GM23338 (cell line): ENCODE measurements around the gene CEP19. TPM values are rescaled to one million over a fixed set of nuclear protein-coding genes. Genes with fewer than 3 reads are reported as not detected.

Experiments used
- ATAC-seq: fragments of 200-7000 bp; cut with Tn5 transposase; 3 replicates; pipeline ENCODE4 v1.9.1; 2020
- DNase-seq: peaks from one replicate; pipeline ENCODE4 v3.0.0-alpha.2; 2015; ENCODE audit warnings: low spot score
- H2AFZ ChIP-seq: fragments of 200-600 bp; sonication (generic); 2 replicates; pipeline ENCODE4 v1.8.0; 2016; ENCODE audit warnings: antibody characterized with exemption, mild to moderate bottlenecking, moderate library complexity
- H3F3A ChIP-seq: fragments of 200-600 bp; sonication (generic); replicated peaks from 2 replicates; pipeline ENCODE4 v1.8.0; 2017; ENCODE audit warnings: antibody characterized with exemption, mixed run types, low read depth
- H3K27ac ChIP-seq: fragments of 200-600 bp; sonication (generic); 2 replicates; pipeline ENCODE4 v1.6.1; 2016; ENCODE audit warnings: low read depth
- H3K27me3 ChIP-seq: fragments of 200-600 bp; sonication (generic); 2 replicates; pipeline ENCODE4 v1.8.0; 2016; ENCODE audit warnings: mild to moderate bottlenecking, mixed run types, moderate library complexity; ENCODE audit not compliant: insufficient read depth
- H3K36me3 ChIP-seq: fragments of 200-600 bp; sonication (generic); 2 replicates; pipeline ENCODE4 v1.8.0; 2016; ENCODE audit warnings: mild to moderate bottlenecking; ENCODE audit not compliant: insufficient read depth
- H3K4me1 ChIP-seq: fragments of 200-600 bp; sonication (generic); 2 replicates; pipeline ENCODE4 v1.8.0; 2016; ENCODE audit warnings: mild to moderate bottlenecking, moderate library complexity; ENCODE audit not compliant: insufficient read depth
- H3K4me2 ChIP-seq: fragments of 200-600 bp; sonication (generic); 2 replicates; pipeline ENCODE4 v1.7.1; 2017; ENCODE audit warnings: mixed run types
- H3K4me3 ChIP-seq: fragments of 200-600 bp; sonication (generic); 2 replicates; pipeline ENCODE4 v1.6.1; 2016; ENCODE audit warnings: mixed run types
- H3K79me2 ChIP-seq: fragments of 200-600 bp; sonication (generic); replicated peaks from 2 replicates; pipeline ENCODE4 v1.8.0; 2017; ENCODE audit warnings: mild to moderate bottlenecking; ENCODE audit not compliant: insufficient read depth
- H3K9me2 ChIP-seq: fragments of 200-600 bp; sonication (generic); 2 replicates; pipeline ENCODE4 v1.8.0; 2017; ENCODE audit not compliant: insufficient read depth
- H4K20me1 ChIP-seq: fragments of 200-600 bp; sonication (generic); replicated peaks from 2 replicates; pipeline ENCODE4 v1.8.0; 2017; ENCODE audit warnings: mild to moderate bottlenecking; ENCODE audit not compliant: insufficient read depth
- H3K27ac Mint-ChIP-seq: 2 replicates; pipeline ENCODE4 v1.8.0; 2020; ENCODE audit warnings: inconsistent platforms, mild to moderate bottlenecking, moderate library complexity, mixed read lengths
- H3K27me3 Mint-ChIP-seq: 3 replicates; pipeline ENCODE4 v1.8.0; 2022; ENCODE audit warnings: low read depth, mild to moderate bottlenecking, moderate library complexity, mixed read lengths, inconsistent platforms; ENCODE audit not compliant: insufficient read depth, poor library complexity
- H3K36me3 Mint-ChIP-seq: 3 replicates; pipeline ENCODE4 v1.8.0; 2021; ENCODE audit warnings: low read depth, mild to moderate bottlenecking, inconsistent platforms, moderate library complexity, mixed read lengths
- H3K4me1 Mint-ChIP-seq: 3 replicates; pipeline ENCODE4 v1.8.0; 2020; ENCODE audit warnings: mild to moderate bottlenecking, inconsistent platforms, mixed read lengths
- H3K4me3 Mint-ChIP-seq: 3 replicates; pipeline ENCODE4 v1.8.0; 2021; ENCODE audit warnings: moderate library complexity, mild to moderate bottlenecking, inconsistent platforms, mixed read lengths
- H3K9me3 Mint-ChIP-seq: 3 replicates; pipeline ENCODE4 v1.8.0; 2020; ENCODE audit warnings: moderate library complexity, mild to moderate bottlenecking, inconsistent platforms, mixed read lengths
- CREB1 ChIP-seq: fragments of 250-450 bp; sonication (Bioruptor Pico); IDR thresholded peaks from 2 replicates; pipeline ENCODE4 v1.5.0; 2020; ENCODE audit warnings: low read depth, mild to moderate bottlenecking, moderate library complexity
- EZH2 ChIP-seq: fragments of 200-600 bp; sonication (generic); IDR thresholded peaks from one replicate; pipeline ENCODE4 v1.8.0; 2017; ENCODE audit warnings: antibody characterized with exemption, mild to moderate bottlenecking, low read depth; ENCODE audit not compliant: unreplicated experiment
- EZH2phosphoT487 ChIP-seq: fragments of 200-600 bp; sonication (generic); IDR thresholded peaks from one replicate; pipeline ENCODE4 v1.8.1; 2018; ENCODE audit warnings: antibody characterized with exemption; ENCODE audit not compliant: unreplicated experiment
- NANOG ChIP-seq: IDR thresholded peaks from 2 replicates; pipeline ENCODE4 v1.6.1; 2016; ENCODE audit warnings: antibody characterized with exemption, borderline replicate concordance
- REST ChIP-seq: IDR thresholded peaks from one replicate; pipeline ENCODE4 v1.6.1; 2018; ENCODE audit warnings: antibody characterized with exemption; ENCODE audit not compliant: unreplicated experiment
- STAT1 ChIP-seq: IDR thresholded peaks from one replicate; pipeline ENCODE4 v1.6.1; 2016; ENCODE audit warnings: antibody characterized with exemption; ENCODE audit not compliant: unreplicated experiment
- ZNF114 ChIP-seq: fragments of 250-450 bp; sonication (Bioruptor Pico); IDR thresholded peaks from 2 replicates; pipeline ENCODE4 v1.5.0; 2020; ENCODE audit warnings: mild to moderate bottlenecking, moderate library complexity
- ZNF331 ChIP-seq: fragments of 250-450 bp; sonication (Bioruptor Pico); IDR thresholded peaks from 2 replicates; pipeline ENCODE4 v1.5.0; 2020; ENCODE audit warnings: low read depth, mild to moderate bottlenecking, moderate library complexity
- polyA plus RNA-seq: library from polyadenylated mRNA; unstranded; fragments of >200 nt; fragmentation: Nextera tagmentation; extraction: Ambion mirVana; gene quantifications from 2 replicates; pipeline ENCODE4 v1.2.1, GENCODE V29; 2016
- total RNA-seq: library from RNA; depleted of rRNA; stranded (reverse); fragments of >200 nt; shearing (Covaris generic); gene quantifications from 2 replicates; pipeline ENCODE4 v1.2.3, GENCODE V29; 2014
- TF ChIP-seq, protein P1 (sequence below), 2 experiments: fragments of 200-600 bp in 1 of 2; sonication (generic) in 1 of 2; conservative IDR thresholded peaks; 2 replicates each; pipeline versions ENCODE4 v1.5.1 to v1.6.1; 2016 to 2017; ENCODE audit warnings: antibody characterized with exemption in 2 of 2, low read depth in 2 of 2, mild to moderate bottlenecking in 2 of 2, moderate library complexity in 1 of 2
- TF ChIP-seq, protein P2 (sequence below): IDR thresholded peaks from 2 replicates; pipeline ENCODE4 v1.6.1; 2016; ENCODE audit warnings: antibody characterized with exemption

Gene CEP19
- total and polyA plus RNA-seq, 2 experiments from 2014 or later, result 1.6 to 2.5 TPM

- H3K27me3 Mint-ChIP-seq, result peaks cover 7% of the 10 kb centered on the region
- no peak overlapping the region for H3K4me3 ChIP-seq
- H3K4me1 Mint-ChIP-seq, result peaks cover 25% of the 10 kb centered on the region
- H3K9me3 Mint-ChIP-seq, result no peaks in the 10 kb centered on the region
- peak overlapping the region; percentile 77 for H2AFZ ChIP-seq
- H3K36me3 ChIP-seq, result no peaks in the 10 kb centered on the region
- no peaks in the 10 kb centered on the region for H3K9me2 ChIP-seq
- peaks cover 6% of the 10 kb centered on the region for H3K4me1 ChIP-seq
- H3K27ac ChIP-seq, result peak overlapping the region; percentile 81
- ATAC-seq (peak; percentile 90), DNase-seq (peak; percentile 83)
- H4K20me1 ChIP-seq, result no peaks in the 10 kb centered on the region
- TF ChIP-seq, protein P1, sequence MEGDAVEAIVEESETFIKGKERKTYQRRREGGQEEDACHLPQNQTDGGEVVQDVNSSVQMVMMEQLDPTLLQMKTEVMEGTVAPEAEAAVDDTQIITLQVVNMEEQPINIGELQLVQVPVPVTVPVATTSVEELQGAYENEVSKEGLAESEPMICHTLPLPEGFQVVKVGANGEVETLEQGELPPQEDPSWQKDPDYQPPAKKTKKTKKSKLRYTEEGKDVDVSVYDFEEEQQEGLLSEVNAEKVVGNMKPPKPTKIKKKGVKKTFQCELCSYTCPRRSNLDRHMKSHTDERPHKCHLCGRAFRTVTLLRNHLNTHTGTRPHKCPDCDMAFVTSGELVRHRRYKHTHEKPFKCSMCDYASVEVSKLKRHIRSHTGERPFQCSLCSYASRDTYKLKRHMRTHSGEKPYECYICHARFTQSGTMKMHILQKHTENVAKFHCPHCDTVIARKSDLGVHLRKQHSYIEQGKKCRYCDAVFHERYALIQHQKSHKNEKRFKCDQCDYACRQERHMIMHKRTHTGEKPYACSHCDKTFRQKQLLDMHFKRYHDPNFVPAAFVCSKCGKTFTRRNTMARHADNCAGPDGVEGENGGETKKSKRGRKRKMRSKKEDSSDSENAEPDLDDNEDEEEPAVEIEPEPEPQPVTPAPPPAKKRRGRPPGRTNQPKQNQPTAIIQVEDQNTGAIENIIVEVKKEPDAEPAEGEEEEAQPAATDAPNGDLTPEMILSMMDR (conservative IDR thresholded peaks at IDR 0.05; ENCODE audit: low read depth in 2 of 2), result no peak
- no peak for TF ChIP-seq ZNF114 (CRISPR knock-in tag)
- 0 out of 2 replicates have a peak, but pooled peaks have one; percentile 29 for TF ChIP-seq CREB1 (CRISPR knock-in tag)
- no peaks in the 10 kb centered on the region for H3K27me3 ChIP-seq
- peaks cover 7% of the 10 kb centered on the region for H3F3A ChIP-seq
- H3K36me3 Mint-ChIP-seq, result peaks cover 3% of the 10 kb centered on the region; the same call in 2 of the 3 replicates
- peak overlapping the region; percentile 49; the same call in 1 of the 2 replicates for H3K4me2 ChIP-seq
- peak overlapping the region; percentile 84 for H3K27ac Mint-ChIP-seq
- H3K4me3 Mint-ChIP-seq, result peak overlapping the region; percentile 7; the same call in 2 of the 3 replicates
- no peaks in the 10 kb centered on the region for H3K79me2 ChIP-seq
Observed at GRCh38 chr3:196666001-196666867, 45.8 kb downstream of the CEP19 start.

DNA sequence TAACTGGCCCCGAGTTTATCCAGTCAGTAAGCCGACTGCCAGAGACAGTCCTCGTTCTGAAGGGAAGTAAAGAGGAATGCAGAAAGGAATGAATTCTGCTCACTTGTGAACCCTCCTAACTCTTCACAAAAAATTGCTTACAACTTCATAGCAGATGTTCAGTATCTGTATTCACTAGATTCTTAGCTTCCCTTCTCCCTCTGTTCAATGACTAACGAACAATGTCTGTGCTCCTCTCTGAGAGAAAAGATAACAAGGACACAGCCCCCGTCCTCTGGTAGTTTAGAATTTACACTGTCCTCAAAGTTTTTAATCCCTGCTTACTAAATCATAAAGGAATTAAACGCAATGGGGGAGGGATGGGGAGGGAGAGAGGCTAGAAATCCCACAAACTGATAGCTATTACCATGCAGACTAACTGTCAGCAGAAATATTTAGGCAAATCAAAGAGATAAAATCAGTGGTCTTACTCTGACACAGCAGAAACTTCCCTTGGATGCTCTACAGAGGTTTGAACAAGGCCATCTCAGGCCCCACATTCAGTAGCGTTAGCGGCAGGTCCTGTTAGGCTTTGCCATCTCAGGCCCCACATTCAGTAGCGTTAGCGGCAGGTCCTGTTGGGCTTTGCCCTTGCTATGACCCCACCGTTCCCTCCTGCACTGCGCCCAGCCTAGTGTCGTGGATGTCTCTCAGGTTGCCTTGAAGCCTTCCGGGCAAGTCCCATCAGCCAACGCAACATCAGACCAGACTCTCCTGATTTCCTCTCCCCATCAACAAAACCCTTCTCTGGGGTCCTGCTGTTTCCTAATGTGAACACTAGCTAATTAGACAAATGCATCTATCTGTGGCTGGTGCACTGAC, 49.1 kb downstream of the CEP19 start:
- no peaks in the 10 kb centered on the region for H3K36me3 ChIP-seq
- H3F3A ChIP-seq, result peaks cover 7% of the 10 kb centered on the region
- H2AFZ ChIP-seq, result no peak overlapping the region
- no peak overlapping the region for H3K4me3 Mint-ChIP-seq
- H3K9me2 ChIP-seq, result no peaks in the 10 kb centered on the region
- peaks cover 19% of the 10 kb centered on the region for H3K4me1 Mint-ChIP-seq
- no peak overlapping the region for H3K4me2 ChIP-seq
- no peaks in the 10 kb centered on the region for H4K20me1 ChIP-seq
- H3K79me2 ChIP-seq, result no peaks in the 10 kb centered on the region
- no peaks in the 10 kb centered on the region for H3K9me3 Mint-ChIP-seq
- ATAC-seq (no peak), DNase-seq (no peak)
- H3K27ac ChIP-seq, result no peak overlapping the region
- H3K27me3 Mint-ChIP-seq, result peaks cover 9% of the 10 kb centered on the region
- H3K27ac Mint-ChIP-seq, result no peak overlapping the region
- H3K4me1 ChIP-seq, result peaks cover 6% of the 10 kb centered on the region
- no peak overlapping the region for H3K4me3 ChIP-seq
- H3K36me3 Mint-ChIP-seq, result peaks cover 9% of the 10 kb centered on the region; the same call in 2 of the 3 replicates
- H3K27me3 ChIP-seq, result no peaks in the 10 kb centered on the region
- TF ChIP-seq REST, result no peak
- TF ChIP-seq, protein P1 (conservative IDR thresholded peaks at IDR 0.05; ENCODE audit: low read depth in 2 of 2), result no peak
- TF ChIP-seq NANOG, result no peak
- TF ChIP-seq CREB1 (CRISPR knock-in tag), result no peak
- TF ChIP-seq, protein P2, sequence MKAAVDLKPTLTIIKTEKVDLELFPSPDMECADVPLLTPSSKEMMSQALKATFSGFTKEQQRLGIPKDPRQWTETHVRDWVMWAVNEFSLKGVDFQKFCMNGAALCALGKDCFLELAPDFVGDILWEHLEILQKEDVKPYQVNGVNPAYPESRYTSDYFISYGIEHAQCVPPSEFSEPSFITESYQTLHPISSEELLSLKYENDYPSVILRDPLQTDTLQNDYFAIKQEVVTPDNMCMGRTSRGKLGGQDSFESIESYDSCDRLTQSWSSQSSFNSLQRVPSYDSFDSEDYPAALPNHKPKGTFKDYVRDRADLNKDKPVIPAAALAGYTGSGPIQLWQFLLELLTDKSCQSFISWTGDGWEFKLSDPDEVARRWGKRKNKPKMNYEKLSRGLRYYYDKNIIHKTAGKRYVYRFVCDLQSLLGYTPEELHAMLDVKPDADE, result no peak
- no peak for TF ChIP-seq STAT1
- no peak for TF ChIP-seq ZNF331 (CRISPR knock-in tag)
- no peak for TF ChIP-seq EZH2
- TF ChIP-seq EZH2phosphoT487, result no peak
